ENCODE results near the gene RFX4.
A peak's percentile ranks its signal among the peaks of the same experiment; 100 is the strongest.

The RFX4 gene

DNA sequence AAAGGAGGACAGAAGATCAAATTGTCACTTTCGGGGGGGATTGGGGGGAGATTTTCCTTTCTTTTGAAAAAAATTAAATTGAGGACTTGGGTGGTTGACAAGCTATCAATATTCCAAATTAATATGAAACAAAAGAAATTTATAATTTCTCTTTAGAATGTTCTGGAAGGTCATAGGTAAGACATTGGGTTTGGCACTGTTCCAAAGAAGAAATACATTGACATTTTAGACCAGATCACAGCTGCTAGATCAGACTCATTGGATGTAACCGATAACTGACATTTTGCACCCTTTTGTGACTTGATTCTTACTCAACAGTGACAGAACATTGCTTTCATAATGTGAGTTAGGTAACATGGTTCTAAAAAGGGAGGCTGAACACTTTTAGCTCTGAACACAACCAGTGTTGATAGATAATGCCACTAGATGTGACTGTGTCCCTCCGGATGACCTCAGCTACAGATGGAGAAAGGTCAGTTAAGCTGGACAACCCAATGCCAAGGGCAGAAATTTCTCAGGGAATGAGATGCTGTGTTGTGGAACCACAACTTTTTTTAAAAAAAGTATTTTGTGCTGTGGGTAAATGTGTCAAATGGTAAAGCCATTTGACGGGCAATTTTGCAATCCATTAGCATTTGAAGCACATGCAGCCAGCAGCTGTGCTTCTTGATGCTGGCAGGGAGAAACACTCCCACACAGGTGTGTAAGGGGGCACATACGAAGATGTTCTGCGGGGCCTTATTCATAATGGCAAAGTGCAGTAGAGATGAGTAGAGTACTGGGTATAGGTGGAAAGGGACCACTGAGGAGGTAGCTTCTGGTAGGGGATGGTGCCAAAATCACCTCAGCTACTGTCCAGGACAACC lies 62.9 kb downstream of the RFX4 start:
- TF ChIP-seq, protein P1, sequence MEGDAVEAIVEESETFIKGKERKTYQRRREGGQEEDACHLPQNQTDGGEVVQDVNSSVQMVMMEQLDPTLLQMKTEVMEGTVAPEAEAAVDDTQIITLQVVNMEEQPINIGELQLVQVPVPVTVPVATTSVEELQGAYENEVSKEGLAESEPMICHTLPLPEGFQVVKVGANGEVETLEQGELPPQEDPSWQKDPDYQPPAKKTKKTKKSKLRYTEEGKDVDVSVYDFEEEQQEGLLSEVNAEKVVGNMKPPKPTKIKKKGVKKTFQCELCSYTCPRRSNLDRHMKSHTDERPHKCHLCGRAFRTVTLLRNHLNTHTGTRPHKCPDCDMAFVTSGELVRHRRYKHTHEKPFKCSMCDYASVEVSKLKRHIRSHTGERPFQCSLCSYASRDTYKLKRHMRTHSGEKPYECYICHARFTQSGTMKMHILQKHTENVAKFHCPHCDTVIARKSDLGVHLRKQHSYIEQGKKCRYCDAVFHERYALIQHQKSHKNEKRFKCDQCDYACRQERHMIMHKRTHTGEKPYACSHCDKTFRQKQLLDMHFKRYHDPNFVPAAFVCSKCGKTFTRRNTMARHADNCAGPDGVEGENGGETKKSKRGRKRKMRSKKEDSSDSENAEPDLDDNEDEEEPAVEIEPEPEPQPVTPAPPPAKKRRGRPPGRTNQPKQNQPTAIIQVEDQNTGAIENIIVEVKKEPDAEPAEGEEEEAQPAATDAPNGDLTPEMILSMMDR (IDR thresholded peaks at IDR 0.05; ENCODE audit: insufficient read depth, low read depth, low read length, missing control alignments), result no peak
- H3K4me3 ChIP-seq (ENCODE audit: low read length), result no peak overlapping the region
- DNase-seq (ENCODE audit: low read depth), result no peak

DNA sequence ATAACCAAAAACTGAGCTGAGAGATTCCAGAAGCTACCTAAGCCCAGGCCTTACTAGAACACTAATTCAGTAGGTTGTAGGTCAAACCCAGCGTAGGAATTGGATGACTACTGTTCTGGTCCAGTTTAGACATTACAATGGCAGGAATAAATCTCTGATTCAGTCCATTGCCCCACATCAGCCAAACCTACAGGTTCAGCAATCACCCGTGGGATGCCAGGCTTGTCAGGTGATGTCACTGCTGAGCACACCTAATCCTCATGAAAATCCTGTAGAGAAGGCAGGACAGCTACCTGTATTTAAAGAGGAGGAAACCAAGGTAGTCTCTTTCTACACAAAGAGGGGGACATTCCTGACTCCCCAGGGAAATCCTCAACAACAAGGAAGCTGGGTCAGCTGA lies 63.7 kb downstream of the RFX4 start:
- DNase-seq (ENCODE audit: low read depth), result peak; percentile 71
- TF ChIP-seq, protein P1 (IDR thresholded peaks at IDR 0.05; ENCODE audit: insufficient read depth, low read depth, low read length, missing control alignments), result no peak
- H3K4me3 ChIP-seq (ENCODE audit: low read length), result no peak overlapping the region

DNA sequence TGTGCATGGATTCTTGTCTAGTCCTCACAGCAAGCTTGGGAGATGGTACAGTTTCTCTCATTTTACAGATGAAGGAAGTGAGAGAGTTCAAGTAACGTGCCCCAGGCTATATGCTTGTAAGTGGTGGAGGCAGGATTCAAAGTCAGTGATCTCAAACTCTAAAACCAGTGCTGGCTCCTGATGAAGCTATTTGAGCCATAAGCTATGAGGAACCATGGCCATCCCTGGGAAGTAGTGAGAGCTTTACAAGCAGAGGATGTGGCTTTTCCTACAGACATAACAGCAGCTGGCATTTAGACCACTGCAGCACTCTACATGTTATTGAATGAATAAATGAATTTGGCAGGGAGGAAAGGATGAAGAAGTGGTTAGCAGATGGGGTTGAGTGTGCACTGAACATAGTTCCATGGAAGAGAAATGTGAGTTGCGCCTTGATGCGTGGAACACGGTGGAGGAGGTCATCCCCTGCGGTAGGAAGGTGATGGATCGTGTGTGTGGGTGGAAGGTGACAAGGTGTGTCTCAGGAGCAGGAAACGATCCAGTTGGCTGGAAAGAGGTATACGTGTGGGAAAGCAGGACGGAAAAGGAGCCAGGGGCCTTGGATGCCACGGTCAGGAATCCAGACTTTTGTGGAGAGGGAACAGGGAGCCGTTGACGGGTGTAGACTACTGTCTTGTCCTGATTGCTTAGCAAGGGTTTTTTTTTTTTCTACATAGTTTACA lies 65.2 kb downstream of the RFX4 start:
- H3K4me3 ChIP-seq (ENCODE audit: low read length), result no peak overlapping the region
- DNase-seq (ENCODE audit: low read depth), result no peak
- TF ChIP-seq, protein P1 (IDR thresholded peaks at IDR 0.05; ENCODE audit: insufficient read depth, low read depth, low read length, missing control alignments), result no peak

DNA sequence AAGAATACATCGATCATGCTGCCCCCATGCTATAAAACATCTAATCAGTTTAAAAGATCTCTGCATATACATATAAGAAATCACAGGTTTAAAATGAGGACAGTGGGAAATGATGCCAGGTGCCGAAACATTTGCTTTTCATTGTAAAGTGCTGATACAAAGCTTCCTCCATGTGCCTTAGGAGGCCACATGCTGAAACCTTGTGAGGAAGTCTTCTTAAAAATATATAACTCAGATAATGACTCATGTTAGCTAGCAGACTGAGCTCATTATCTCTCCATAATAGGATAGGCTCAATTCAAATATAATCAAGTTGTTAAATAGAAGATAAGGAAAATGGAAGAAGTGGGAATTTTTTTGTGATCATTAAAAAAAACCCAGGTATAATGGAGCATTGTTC lies 65.9 kb downstream of the RFX4 start:
- DNase-seq (ENCODE audit: low read depth), result peak; percentile 25
- no peak overlapping the region for H3K4me3 ChIP-seq (ENCODE audit: low read length)
- TF ChIP-seq, protein P1 (IDR thresholded peaks at IDR 0.05; ENCODE audit: insufficient read depth, low read depth, low read length, missing control alignments), result no peak

DNA sequence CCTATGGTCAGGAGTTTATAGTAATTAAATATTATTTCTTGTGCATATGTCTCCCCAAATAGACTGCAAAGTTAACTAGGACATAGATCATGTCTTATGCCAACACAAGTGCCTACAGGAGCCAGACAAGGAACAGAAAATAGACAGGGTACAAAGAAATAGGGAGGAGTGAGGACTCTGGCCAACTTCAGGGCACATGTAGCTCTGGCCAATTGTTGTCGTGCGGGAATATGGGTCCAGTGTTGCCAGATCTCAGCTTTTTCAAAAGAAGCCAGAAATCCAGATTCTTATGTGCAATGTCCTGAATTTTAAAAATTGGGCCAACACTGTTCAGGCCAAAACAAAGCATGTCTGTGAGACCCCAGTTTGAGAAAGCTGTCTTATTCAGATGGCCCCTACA lies 68.7 kb downstream of the RFX4 start:
- H3K4me3 ChIP-seq (ENCODE audit: low read length), result no peak overlapping the region
- TF ChIP-seq, protein P1 (IDR thresholded peaks at IDR 0.05; ENCODE audit: insufficient read depth, low read depth, low read length, missing control alignments), result no peak
- no peak for DNase-seq (ENCODE audit: low read depth)

DNA sequence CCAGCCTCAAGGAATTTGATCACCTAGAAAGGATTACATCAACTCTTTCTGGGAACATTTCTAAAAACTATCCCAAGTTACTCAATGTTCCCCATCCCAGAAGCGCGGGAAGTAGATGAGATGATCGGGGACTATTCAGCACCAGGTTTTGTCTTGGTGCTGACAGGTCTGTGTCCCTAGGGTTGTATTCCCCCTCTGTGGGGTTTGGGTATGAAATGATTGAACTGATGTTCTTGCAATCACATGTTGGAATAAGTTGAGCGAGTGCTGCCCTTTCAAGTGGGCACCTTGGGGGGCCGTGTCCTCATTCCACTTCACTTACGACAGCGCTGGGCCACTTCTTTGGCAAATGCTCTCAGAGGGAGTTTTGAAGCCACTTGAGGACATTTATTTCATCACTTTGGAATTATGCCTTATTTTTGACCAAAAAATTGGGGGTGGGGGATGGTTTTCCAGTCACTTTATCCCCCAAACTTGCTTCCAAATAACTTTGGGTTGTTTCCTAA lies 69.8 kb downstream of the RFX4 start:
- no peak for DNase-seq (ENCODE audit: low read depth)
- TF ChIP-seq, protein P1 (IDR thresholded peaks at IDR 0.05; ENCODE audit: insufficient read depth, low read depth, low read length, missing control alignments), result no peak
- H3K4me3 ChIP-seq (ENCODE audit: low read length), result no peak overlapping the region

Data from epithelial cell of esophagus (primary cell).